Measurements from ENCODE around the gene JADE2. TPM values are rescaled to one million over a fixed set of nuclear protein-coding genes. Genes with fewer than 3 reads are reported as not detected.

JADE2 gene
- polyA plus RNA-seq, 2 of the 4 experiments (the other 2 are of a cell fraction), result 24.0 to 27.1 TPM

GRCh38 chr5:134524272-134524825, 1.1 kb upstream of the JADE2 start (continued):
- TF ChIP-seq SMC3 (IDR thresholded peaks at IDR 0.05), result peak; percentile 46
- no peak for TF ChIP-seq CEBPB (IDR thresholded peaks at IDR 0.05)
- TF ChIP-seq ZC3H11A (IDR thresholded peaks at IDR 0.05), result no peak
- TF ChIP-seq ZFP36 (IDR thresholded peaks at IDR 0.05; ENCODE audit: borderline replicate concordance, partially characterized antibody), result no peak
- no peak for TF ChIP-seq USF2 (IDR thresholded peaks at IDR 0.05)
- TF ChIP-seq POLR2AphosphoS2 (conservative IDR thresholded peaks at IDR 0.05; ENCODE audit: low read length), result no peak
- TF ChIP-seq MAFK (IDR thresholded peaks at IDR 0.05; ENCODE audit: partially characterized antibody), result no peak
- no peak for TF ChIP-seq REST (IDR thresholded peaks at IDR 0.05)
- no peak for TF ChIP-seq KDM5A (IDR thresholded peaks at IDR 0.05)
- TF ChIP-seq GATA3 (IDR thresholded peaks at IDR 0.05; ENCODE audit: borderline replicate concordance), result no peak
- no peak for TF ChIP-seq ZNF302 (CRISPR knock-in tag; IDR thresholded peaks at IDR 0.05)
- no peak for TF ChIP-seq HES2 (IDR thresholded peaks at IDR 0.05)
- TF ChIP-seq HOXB5 (CRISPR knock-in tag; IDR thresholded peaks at IDR 0.05), result peak; percentile 21; the same call in 1 of the 2 replicates
- TF ChIP-seq NPAS2 (CRISPR knock-in tag; IDR thresholded peaks at IDR 0.05; ENCODE audit: borderline replicate concordance), result no peak
- no peak for TF ChIP-seq ATOH8 (CRISPR knock-in tag; IDR thresholded peaks at IDR 0.05; ENCODE audit: low read depth)
- peak; percentile 92 for TF ChIP-seq MAX (IDR thresholded peaks at IDR 0.05)
- no peak; the same call in 1 of the 2 replicates for TF ChIP-seq E2F6 (IDR thresholded peaks at IDR 0.05; ENCODE audit: borderline replicate concordance, low read depth)
- TF ChIP-seq ZSCAN20 (CRISPR knock-in tag; IDR thresholded peaks at IDR 0.05), result no peak
- peak; percentile 49; the same call in 1 of the 2 replicates for TF ChIP-seq HOXA7 (CRISPR knock-in tag; IDR thresholded peaks at IDR 0.05)
- no peak for TF ChIP-seq RCOR1 (IDR thresholded peaks at IDR 0.05; ENCODE audit: low read depth, low read length)
- TF ChIP-seq BHLHE40 (IDR thresholded peaks at IDR 0.05; ENCODE audit: low read depth, low read length), result no peak
- TF ChIP-seq HEYL (CRISPR knock-in tag; IDR thresholded peaks at IDR 0.05), result no peak
- TF ChIP-seq CTCF (IDR thresholded peaks at IDR 0.05), result no peak

Measured in A549 (cell line).